Ishikawa (cell line): ENCODE measurements around the gene C1orf105.

Source experiments
- CEBPB ChIP-seq: IDR thresholded peaks from 2 replicates; pipeline ENCODE4 v1.6.1; 2012
- CREB1 ChIP-seq: IDR thresholded peaks from 2 replicates; pipeline ENCODE4 v1.6.1; 2012; ENCODE audit warnings: low read depth
- EGR1 ChIP-seq: IDR thresholded peaks from 2 replicates; pipeline ENCODE4 v1.6.1; 2012
- EP300 ChIP-seq: IDR thresholded peaks from 2 replicates; pipeline ENCODE4 v1.6.1; 2012; ENCODE audit warnings: borderline replicate concordance
- FOXM1 ChIP-seq: IDR thresholded peaks from 2 replicates; pipeline ENCODE4 v1.6.1; 2012; ENCODE audit warnings: low read depth, borderline replicate concordance
- NFIC ChIP-seq: IDR thresholded peaks from 2 replicates; pipeline ENCODE4 v1.6.1; 2012
- RAD21 ChIP-seq: IDR thresholded peaks from 2 replicates; pipeline ENCODE4 v1.6.1; 2012; ENCODE audit warnings: low read depth
- TAF1 ChIP-seq: IDR thresholded peaks from 2 replicates; pipeline ENCODE4 v1.6.1; 2012; ENCODE audit warnings: low read depth, mild to moderate bottlenecking
- TCF12 ChIP-seq: IDR thresholded peaks from 2 replicates; pipeline ENCODE4 v1.6.1; 2012; ENCODE audit warnings: low read depth
- TEAD4 ChIP-seq: IDR thresholded peaks from 2 replicates; pipeline ENCODE4 v1.6.1; 2012
- YY1 ChIP-seq: IDR thresholded peaks from 2 replicates; pipeline ENCODE4 v1.6.1; 2012; ENCODE audit warnings: low read depth
- ZBTB7A ChIP-seq: IDR thresholded peaks from 2 replicates; pipeline ENCODE4 v1.6.1; 2012; ENCODE audit warnings: low read depth
- TF ChIP-seq, protein P1 (sequence below): IDR thresholded peaks from 2 replicates; pipeline ENCODE4 v1.6.1; 2012
- TF ChIP-seq, protein P2 (sequence below): IDR thresholded peaks from 2 replicates; pipeline ENCODE4 v1.6.1; 2012; ENCODE audit warnings: low read depth, mild to moderate bottlenecking
- TF ChIP-seq, protein P3 (sequence below): IDR thresholded peaks from 2 replicates; pipeline ENCODE4 v1.6.1; 2012

The C1orf105 gene

GRCh38 chr1:172380441-172381244 is 39.8 kb upstream of the C1orf105 start:
- TF ChIP-seq FOXM1 (no peak), NFIC (no peak), ZBTB7A (no peak), CEBPB (no peak), RAD21 (no peak), YY1 (no peak), TEAD4 (no peak), EP300 (no peak), EGR1 (no peak)
- TF ChIP-seq, protein P1, sequence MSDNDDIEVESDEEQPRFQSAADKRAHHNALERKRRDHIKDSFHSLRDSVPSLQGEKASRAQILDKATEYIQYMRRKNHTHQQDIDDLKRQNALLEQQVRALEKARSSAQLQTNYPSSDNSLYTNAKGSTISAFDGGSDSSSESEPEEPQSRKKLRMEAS: no peak
- TF ChIP-seq, protein P2, sequence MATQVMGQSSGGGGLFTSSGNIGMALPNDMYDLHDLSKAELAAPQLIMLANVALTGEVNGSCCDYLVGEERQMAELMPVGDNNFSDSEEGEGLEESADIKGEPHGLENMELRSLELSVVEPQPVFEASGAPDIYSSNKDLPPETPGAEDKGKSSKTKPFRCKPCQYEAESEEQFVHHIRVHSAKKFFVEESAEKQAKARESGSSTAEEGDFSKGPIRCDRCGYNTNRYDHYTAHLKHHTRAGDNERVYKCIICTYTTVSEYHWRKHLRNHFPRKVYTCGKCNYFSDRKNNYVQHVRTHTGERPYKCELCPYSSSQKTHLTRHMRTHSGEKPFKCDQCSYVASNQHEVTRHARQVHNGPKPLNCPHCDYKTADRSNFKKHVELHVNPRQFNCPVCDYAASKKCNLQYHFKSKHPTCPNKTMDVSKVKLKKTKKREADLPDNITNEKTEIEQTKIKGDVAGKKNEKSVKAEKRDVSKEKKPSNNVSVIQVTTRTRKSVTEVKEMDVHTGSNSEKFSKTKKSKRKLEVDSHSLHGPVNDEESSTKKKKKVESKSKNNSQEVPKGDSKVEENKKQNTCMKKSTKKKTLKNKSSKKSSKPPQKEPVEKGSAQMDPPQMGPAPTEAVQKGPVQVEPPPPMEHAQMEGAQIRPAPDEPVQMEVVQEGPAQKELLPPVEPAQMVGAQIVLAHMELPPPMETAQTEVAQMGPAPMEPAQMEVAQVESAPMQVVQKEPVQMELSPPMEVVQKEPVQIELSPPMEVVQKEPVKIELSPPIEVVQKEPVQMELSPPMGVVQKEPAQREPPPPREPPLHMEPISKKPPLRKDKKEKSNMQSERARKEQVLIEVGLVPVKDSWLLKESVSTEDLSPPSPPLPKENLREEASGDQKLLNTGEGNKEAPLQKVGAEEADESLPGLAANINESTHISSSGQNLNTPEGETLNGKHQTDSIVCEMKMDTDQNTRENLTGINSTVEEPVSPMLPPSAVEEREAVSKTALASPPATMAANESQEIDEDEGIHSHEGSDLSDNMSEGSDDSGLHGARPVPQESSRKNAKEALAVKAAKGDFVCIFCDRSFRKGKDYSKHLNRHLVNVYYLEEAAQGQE: no peak

DNA sequence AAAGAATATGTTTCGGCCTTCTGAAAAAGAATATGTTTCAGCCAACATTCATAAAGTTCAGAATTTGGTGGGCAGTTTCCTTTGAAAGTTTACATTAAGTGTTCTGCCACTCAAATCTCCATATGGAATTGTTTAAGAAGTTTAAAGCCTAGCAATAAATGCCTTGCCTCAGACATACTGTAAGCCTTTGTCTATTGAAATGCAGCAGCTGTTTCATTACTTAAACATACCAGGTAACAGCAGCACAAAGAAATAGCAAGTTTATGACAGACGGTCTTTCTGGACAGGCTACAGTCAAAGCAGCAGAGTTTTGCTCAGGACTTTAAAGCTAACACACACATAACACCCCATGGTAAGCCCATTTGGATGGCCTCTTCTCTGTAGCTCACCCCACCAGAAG is 38.5 kb upstream of the C1orf105 start:
- TF ChIP-seq RAD21: no peak
- no peak for TF ChIP-seq NFIC
- TF ChIP-seq TCF12: no peak
- no peak for TF ChIP-seq TEAD4
- TF ChIP-seq YY1: no peak
- TF ChIP-seq CEBPB: no peak
- TF ChIP-seq, protein P1: no peak
- TF ChIP-seq, protein P3, sequence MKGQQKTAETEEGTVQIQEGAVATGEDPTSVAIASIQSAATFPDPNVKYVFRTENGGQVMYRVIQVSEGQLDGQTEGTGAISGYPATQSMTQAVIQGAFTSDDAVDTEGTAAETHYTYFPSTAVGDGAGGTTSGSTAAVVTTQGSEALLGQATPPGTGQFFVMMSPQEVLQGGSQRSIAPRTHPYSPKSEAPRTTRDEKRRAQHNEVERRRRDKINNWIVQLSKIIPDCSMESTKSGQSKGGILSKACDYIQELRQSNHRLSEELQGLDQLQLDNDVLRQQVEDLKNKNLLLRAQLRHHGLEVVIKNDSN: no peak
- TF ChIP-seq, protein P2: no peak
- no peak for TF ChIP-seq CREB1
- TF ChIP-seq EP300: no peak

DNA sequence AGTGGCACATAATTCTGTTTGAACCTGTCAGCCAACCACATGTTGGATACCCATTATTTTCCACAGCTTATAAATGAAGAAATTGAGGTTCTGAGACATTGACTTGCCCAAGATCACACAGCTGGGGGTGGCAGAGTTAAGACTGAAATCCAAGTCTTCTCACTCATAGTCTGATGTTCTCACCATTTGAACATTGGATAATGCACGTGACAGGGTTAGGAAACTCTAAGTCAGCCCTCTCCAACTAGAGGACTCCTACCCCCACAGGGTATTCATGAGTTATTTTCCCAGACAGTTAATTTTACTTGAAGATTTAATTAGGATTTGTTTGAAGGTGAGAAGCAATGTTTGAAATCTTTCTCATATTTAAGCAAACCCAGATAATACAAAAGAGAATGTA is 38.1 kb upstream of the C1orf105 start:
- TF ChIP-seq TEAD4 (no peak), CREB1 (no peak), ZBTB7A (no peak), YY1 (no peak), CEBPB (no peak), EP300 (no peak), RAD21 (no peak), FOXM1 (no peak), TCF12 (no peak), EGR1 (no peak), TAF1 (no peak)
- TF ChIP-seq, protein P1: no peak
- TF ChIP-seq, protein P2: no peak

GRCh38 chr1:172382990-172383389 is 37.5 kb upstream of the C1orf105 start:
- TF ChIP-seq EGR1: no peak
- TF ChIP-seq NFIC: no peak
- no peak for TF ChIP-seq CREB1
- TF ChIP-seq CEBPB: no peak
- no peak for TF ChIP-seq ZBTB7A
- TF ChIP-seq TAF1: no peak
- TF ChIP-seq YY1: no peak
- no peak for TF ChIP-seq TEAD4
- TF ChIP-seq RAD21: no peak
- TF ChIP-seq, protein P2: no peak
- TF ChIP-seq TCF12: no peak
- no peak for TF ChIP-seq FOXM1
- TF ChIP-seq, protein P1: no peak
- TF ChIP-seq, protein P3: no peak
- TF ChIP-seq EP300: no peak
